Thyroid gland (tissue), 4 donors: ENCODE data around the gene JPH2. TPM values are rescaled to one million over a fixed set of nuclear protein-coding genes. Genes with fewer than 3 reads are reported as not detected.
A peak's percentile ranks its signal among the peaks of the same experiment; 100 is the strongest.

Source experiments
- DNase-seq, 2 donors: peaks; one replicate each; pipeline ENCODE4 v3.0.0-alpha.2; 2019
- H3K27ac ChIP-seq, 3 donors: fragments of 200-600 bp; sonication (generic); 1 replicate in 2 of 3; 2 replicates in 1 of 3; pipeline ENCODE4 v1.5.1; 2016 to 2019; ENCODE audit warnings: mild to moderate bottlenecking in 1 of 3, moderate library complexity in 1 of 3
- H3K27me3 ChIP-seq: fragments of 200-600 bp; sonication (generic); one replicate; pipeline ENCODE4 v1.5.1; 2019
- H3K36me3 ChIP-seq, 2 donors: fragments of 200-600 bp; sonication (generic); one replicate each; pipeline ENCODE4 v1.5.1; 2016 to 2019
- H3K4me1 ChIP-seq, 2 donors: fragments of 200-600 bp; sonication (generic); one replicate each; pipeline ENCODE4 v1.5.1; 2017 to 2019
- H3K4me3 ChIP-seq, 3 donors: fragments of 200-600 bp; sonication (generic); replicated peaks in 1 of 3; 1 replicate in 2 of 3; 2 replicates in 1 of 3; pipeline ENCODE4 v1.5.1; 2016; ENCODE audit warnings: mild to moderate bottlenecking in 1 of 3
- H3K9me3 ChIP-seq: fragments of 200-600 bp; sonication (generic); one replicate; pipeline ENCODE4 v1.5.1; 2017
- CTCF ChIP-seq, 6 experiments: fragments of 200-600 bp in 3 of 6; fragments of 450-650 bp in 3 of 6; sonication (generic) in 3 of 6; IDR thresholded peaks; one replicate each; pipeline ENCODE4 v1.5.1; 2016 to 2019; ENCODE audit warnings: antibody characterized with exemption in 6 of 6, mild to moderate bottlenecking in 2 of 6, inconsistent platforms in 1 of 6, moderate library complexity in 1 of 6
- POLR2A ChIP-seq, 2 donors: fragments of 450-650 bp; IDR thresholded peaks; one replicate each; pipeline ENCODE4 v1.6.1; 2017; ENCODE audit warnings: antibody characterized with exemption in 2 of 2, mild to moderate bottlenecking in 2 of 2, moderate library complexity in 1 of 2
- WGBS, 2 donors: methylation state at CpG; one replicate each; pipeline ENCODE4 v1.1.5; 2017; 5-methylcytosine and 5-hydroxymethylcytosine counted together
- intact Hi-C: fragments of 100-400 bp; cut with DNase I; formaldehyde crosslinking; loops from one replicate; pipeline ENCODE4 v1.15.1; 2023
- total RNA-seq, 4 donors: library from RNA; depleted of rRNA; stranded (reverse); fragments of >200 nt; gene quantifications; one replicate each; pipeline ENCODE4 v1.2.3, GENCODE V29; 2016

JPH2 gene
- total RNA-seq, 4 donors from 2014 or later, result 0.67 to 2.3 (median 1.8) TPM

GRCh38 chr20:44080646-44081267, 106.2 kb downstream of the JPH2 start:
- no peaks in the 10 kb centered on the region for H3K9me3 ChIP-seq
- intact Hi-C loops, result loop anchor here (2.0 to 10.0 kb wide), 3 partner anchors 330 to 633 kb away; no protein-coding TSS in a partner anchor
- no peaks in the 10 kb centered on the region for H3K36me3 ChIP-seq
- peak; percentile 68 to 73 for DNase-seq
- no peaks in the 10 kb centered on the region for H3K27me3 ChIP-seq
- H3K27ac ChIP-seq, result no peak overlapping the region
- H3K4me3 ChIP-seq, result no peak overlapping the region
- TF ChIP-seq CTCF (IDR thresholded peaks at IDR 0.05), result peak; percentile 93 to 97 (median 97)
- no peak for TF ChIP-seq POLR2A (IDR thresholded peaks at IDR 0.05)
- 21 to 24% methylated on average over 8 of the region's 8 CpGs for WGBS, 2 donors
- H3K4me1 ChIP-seq, result no peaks in the 10 kb centered on the region

GRCh38 chr20:44080064-44080463, 106.9 kb downstream of the JPH2 start:
- H3K27me3 ChIP-seq, result no peaks in the 10 kb centered on the region
- 71 to 72% methylated on average over 10 of the region's 10 CpGs for WGBS, 2 donors
- no peak overlapping the region for H3K27ac ChIP-seq
- TF ChIP-seq POLR2A (IDR thresholded peaks at IDR 0.05), result no peak
- TF ChIP-seq CTCF (IDR thresholded peaks at IDR 0.05), result no peak
- H3K9me3 ChIP-seq, result no peaks in the 10 kb centered on the region
- intact Hi-C loops, result loop anchor here (2.0 to 10.0 kb wide), 3 partner anchors 329 to 633 kb away; no protein-coding TSS in a partner anchor
- H3K4me3 ChIP-seq, result no peak overlapping the region
- no peak for DNase-seq
- no peaks in the 10 kb centered on the region for H3K36me3 ChIP-seq
- H3K4me1 ChIP-seq, result no peaks in the 10 kb centered on the region

- Histone ChIP-seq H3K9me3 (no peaks in the 10 kb centered on the region), H3K4me1 (no peaks in the 10 kb centered on the region), H3K4me3 (no peak overlapping the region), H3K36me3 (no peaks in the 10 kb centered on the region), H3K27ac (no peak overlapping the region), H3K27me3 (no peaks in the 10 kb centered on the region)
- intact Hi-C loops, result no loop called here
- DNase-seq, result no peak
- TF ChIP-seq CTCF (IDR thresholded peaks at IDR 0.05) (no peak), POLR2A (IDR thresholded peaks at IDR 0.05) (no peak)
- WGBS, 2 donors, result 89 to 97% methylated on average over 10 of the region's 10 CpGs
These were observed 107.7 kb downstream of the JPH2 start for GRCh38 chr20:44079291-44079690.

- Histone ChIP-seq H3K27ac (no peak overlapping the region), H3K4me1 (no peaks in the 10 kb centered on the region), H3K36me3 (no peaks in the 10 kb centered on the region), H3K4me3 (no peak overlapping the region), H3K9me3 (no peaks in the 10 kb centered on the region), H3K27me3 (no peaks in the 10 kb centered on the region)
- no peak for DNase-seq
- intact Hi-C loops, result no loop called here
- TF ChIP-seq CTCF (IDR thresholded peaks at IDR 0.05), result no peak
- no peak for TF ChIP-seq POLR2A (IDR thresholded peaks at IDR 0.05)
- 95 to 99% methylated on average over 4 to 5 of the region's 5 CpGs for WGBS, 2 donors
These were observed 111.1 kb downstream of the JPH2 start for GRCh38 chr20:44075950-44076232.

GRCh38 chr20:44075191-44075949, 111.6 kb downstream of the JPH2 start:
- intact Hi-C loops, result no loop called here
- H3K4me3 ChIP-seq, result no peak overlapping the region
- no peaks in the 10 kb centered on the region for H3K4me1 ChIP-seq
- H3K9me3 ChIP-seq, result no peaks in the 10 kb centered on the region
- no peaks in the 10 kb centered on the region for H3K36me3 ChIP-seq
- no peak overlapping the region for H3K27ac ChIP-seq
- TF ChIP-seq POLR2A (IDR thresholded peaks at IDR 0.05), result no peak
- no peak for TF ChIP-seq CTCF (IDR thresholded peaks at IDR 0.05)
- 92 to 94% methylated on average over 23 of the region's 23 CpGs for WGBS, 2 donors
- H3K27me3 ChIP-seq, result no peaks in the 10 kb centered on the region
- no peak for DNase-seq
